Heart left ventricle (tissue), 13 donors: Measurements from ENCODE around the gene NSDHL.
"Not testable (repeated sequence)": the region's sequence is repeated elsewhere in the genome, so short reads cannot be mapped to it uniquely, and the experiment has no call there.

Source experiments
- CTCF ChIP-seq, 12 donors: fragments of 200-600 bp; sonication (generic) in 4 of 12; IDR thresholded peaks; one replicate each; pipeline versions ENCODE4 v1.5.0 to v1.8.0; 2018 to 2022; ENCODE audit warnings: antibody characterized with exemption in 12 of 12, mild to moderate bottlenecking in 5 of 12
- POLR2A ChIP-seq, 2 donors: fragments of 450-650 bp; IDR thresholded peaks; one replicate each; pipeline ENCODE4 v1.6.1; 2017; ENCODE audit warnings: antibody characterized with exemption in 2 of 2, mild to moderate bottlenecking in 2 of 2, moderate library complexity in 2 of 2
- donor health status: ischemic (EF 13 %, LVEDD 7.1; RV severe dilation, severe dysfunction).
- donor health status: DM: no; HTN: yes; CAD: no.
- donor health status: DM: no; HTN: no; CAD: no.
- donor health status: ischemic (EF 25% LVEDD 6.9; RV normal size, moderate dysfunction).
- donor health status: ischemic (EF 25% LVEDD 5.7; RV mildly dilated, moderate dysfunction).
- donor health status: ischemic (EF 35%, LVEDD 5.7; RV mildly dilated, moderate dysfunction).
- donor health status: nonischemic (EF 11% LVEDD 7.7; RV severe dilation, severe dysfunction).
- donor health status: DM: yes; HTN: yes; CAD: no.
- donor health status: PGD.
- donor health status: ischemic (EF 29% LVEDD 5.4; RV normal size, mild dysfunction).
- donor health status: nonischemic (EF 23%, LVEDD 6.1; RV moderate dilation, normal function).

DNA sequence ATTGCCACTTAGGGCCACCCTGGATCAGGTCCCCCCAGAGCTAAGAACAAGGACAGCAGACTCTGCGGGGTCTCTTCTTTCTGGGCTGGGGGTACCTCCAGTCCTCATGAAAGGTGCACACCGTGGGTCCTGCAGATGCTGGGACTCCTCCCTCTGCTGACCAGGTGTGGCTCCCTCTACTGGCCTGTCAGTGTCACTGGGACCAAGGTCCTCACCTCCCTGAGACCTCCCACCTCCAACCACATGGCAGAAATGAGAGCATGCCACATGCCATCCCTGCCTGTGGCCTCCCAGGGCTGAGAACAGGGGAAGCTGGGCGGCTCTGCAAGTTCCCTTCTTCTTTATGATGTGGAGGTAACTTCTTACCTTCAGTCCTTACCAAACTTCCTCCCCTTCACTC lies 43.8 kb upstream of the NSDHL start:
- not testable (repeated sequence) for TF ChIP-seq POLR2A, CTCF (IDR thresholded peaks at IDR 0.05)
